Measurements from ENCODE around the gene RHBDF2.

RHBDF2 gene

GRCh38 chr17:76501018-76501826 is at the start of gene RHBDF2:
TSS of gene RHBDF2 (minus strand) at chr17:76501423. CDS start at chr17:76481524, 19,899 bp downstream.
- DNase-seq (ENCODE audit: low read depth in 2 of 2), result peak; percentile 91 to 95

DNA sequence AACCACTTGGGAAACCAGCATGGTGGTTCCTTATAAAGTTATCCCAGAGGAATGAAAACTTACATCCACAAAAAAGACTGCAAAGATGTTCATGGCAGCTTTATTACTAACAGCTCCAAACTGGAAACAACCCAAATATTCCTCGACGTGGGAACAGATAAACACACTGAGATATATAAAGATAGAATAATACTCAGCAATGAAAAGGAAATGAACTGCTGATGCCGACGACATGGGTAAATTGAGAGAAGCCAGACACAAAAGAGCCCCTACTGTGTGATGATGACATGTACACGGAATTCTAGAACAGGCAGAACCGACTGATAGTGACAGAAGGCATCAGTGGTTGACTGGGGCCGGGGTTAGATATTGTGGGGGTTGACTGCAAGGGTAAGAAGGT is 48.3 kb upstream of the RHBDF2 start:
- no peak for DNase-seq (ENCODE audit: low read depth in 2 of 2)

DNA sequence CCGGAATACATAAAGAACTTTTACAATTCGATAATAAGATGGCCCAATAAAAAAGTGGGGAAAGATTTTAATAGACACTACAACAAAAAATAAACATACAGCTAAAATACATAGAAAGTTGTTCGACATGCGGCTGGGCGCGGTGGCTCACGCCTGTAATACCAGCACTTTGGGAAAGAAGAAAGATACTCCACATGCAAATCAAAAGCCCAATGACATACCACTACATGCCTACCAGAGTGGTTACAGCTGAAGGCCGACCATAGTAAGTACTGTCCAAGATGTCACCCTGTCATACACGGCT is 47.9 kb upstream of the RHBDF2 start:
- no peak for DNase-seq (ENCODE audit: low read depth in 2 of 2)

DNA sequence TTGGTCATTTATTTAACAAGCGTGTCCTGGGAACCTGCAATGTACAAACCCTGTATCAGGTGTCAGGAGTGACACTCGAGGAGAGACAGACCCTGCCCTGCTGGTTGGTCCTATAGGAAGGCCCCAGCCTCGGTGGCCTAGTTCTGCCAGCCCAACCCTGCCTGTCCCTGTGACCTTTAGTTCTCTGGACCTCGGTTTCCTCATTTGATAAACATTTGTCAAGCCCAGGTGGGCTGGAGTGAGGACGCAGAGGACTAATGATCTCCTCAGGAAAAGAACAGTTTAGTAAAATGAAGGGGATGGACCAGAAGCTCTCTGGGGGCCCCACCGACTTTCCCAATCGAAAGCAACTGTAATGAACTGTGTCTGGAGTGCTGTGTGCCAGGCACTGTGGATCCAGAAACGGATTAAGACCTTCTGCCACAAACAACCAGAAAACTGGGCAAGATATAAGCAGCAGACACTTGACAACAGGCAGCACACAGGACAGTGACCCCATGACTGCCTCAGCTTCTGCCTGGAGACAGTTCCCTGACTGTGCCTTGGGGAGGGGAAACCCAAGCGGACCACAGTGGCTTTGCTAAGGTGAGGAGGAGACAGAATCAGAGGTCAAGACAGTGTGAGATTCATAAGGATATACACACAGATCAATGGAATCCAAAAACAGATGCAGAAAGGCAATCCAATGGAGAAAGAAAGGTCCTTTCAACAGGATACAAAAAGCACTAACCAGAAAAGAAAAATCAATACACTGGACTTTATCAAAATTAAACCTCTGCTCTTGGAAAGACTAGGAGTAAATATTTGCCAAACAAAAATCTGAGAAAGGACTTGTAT is 47.4 kb upstream of the RHBDF2 start:
- no peak for DNase-seq (ENCODE audit: low read depth in 2 of 2)

- DNase-seq (ENCODE audit: low read depth in 2 of 2), result no peak
These were observed 46.5 kb upstream of the RHBDF2 start for GRCh38 chr17:76547642-76548202.

DNA sequence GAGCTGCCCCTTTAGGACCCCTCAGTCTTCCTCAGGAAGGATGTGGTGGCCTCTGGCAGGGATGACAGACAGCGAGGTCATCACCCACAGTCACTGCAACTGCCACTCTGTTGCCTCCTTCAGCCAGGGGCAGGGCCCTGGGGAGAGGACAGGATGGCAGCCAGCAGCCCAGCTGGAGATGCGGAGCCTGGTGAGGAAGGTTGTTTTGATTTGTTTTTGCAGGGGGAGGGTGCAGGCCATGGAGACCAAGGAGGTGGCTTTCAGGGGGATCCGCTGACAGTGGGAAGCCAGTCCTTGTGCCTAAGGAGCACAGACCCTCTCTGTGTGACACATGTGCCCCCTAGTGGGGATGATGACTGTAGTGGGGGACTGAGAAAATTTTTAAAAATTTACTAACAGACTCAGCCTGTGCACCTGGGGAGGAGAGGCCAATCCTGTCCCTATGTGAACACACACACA is 46.0 kb upstream of the RHBDF2 start:
- no peak for DNase-seq (ENCODE audit: low read depth in 2 of 2)

GRCh38 chr17:76546556-76547182 is 45.4 kb upstream of the RHBDF2 start:
- no peak for DNase-seq (ENCODE audit: low read depth in 2 of 2)

- DNase-seq (ENCODE audit: low read depth in 2 of 2), result no peak
These were observed 44.8 kb upstream of the RHBDF2 start for GRCh38 chr17:76545918-76546555.

DNA sequence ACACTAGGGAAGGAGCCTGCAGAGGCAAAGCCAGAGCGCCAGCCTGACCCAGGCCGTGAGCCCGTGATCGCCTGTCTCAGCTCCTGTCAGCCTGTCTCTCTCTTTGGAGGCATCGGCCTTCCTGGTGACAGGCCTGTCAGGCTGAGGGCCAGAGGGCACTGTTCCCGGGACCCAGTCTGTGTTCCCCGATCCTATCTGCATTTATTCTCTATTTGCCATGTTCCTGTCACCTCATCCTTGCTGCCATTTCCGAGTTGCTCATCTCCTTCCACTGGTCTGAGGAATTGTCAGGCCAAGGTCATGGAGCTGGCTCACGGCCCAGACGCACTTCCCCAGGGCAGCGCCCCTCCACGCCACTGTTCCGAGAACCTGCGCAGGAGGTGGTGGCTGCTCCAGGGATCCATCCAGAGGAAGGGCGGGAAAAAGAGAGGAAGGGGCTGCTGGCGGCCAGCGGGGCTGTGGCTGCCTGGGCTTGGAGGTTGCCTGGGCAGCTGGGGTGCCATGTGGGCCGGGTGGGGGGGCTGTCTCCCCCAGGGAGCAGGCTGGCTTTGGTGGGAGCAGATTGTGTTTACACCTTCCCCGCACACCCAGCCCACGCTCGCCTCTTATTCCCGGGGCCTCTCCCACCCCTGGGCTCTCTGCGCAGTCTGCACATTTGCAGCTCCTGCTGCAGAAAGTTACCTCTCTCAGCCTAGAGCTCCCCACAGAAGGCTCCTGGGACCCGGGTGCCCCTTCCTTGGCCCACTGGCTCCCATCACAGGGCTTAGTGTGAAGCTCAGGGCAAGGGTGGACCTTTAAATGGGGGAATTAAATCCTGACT is 43.5 kb upstream of the RHBDF2 start:
- DNase-seq (ENCODE audit: low read depth in 2 of 2), result no peak

DNA sequence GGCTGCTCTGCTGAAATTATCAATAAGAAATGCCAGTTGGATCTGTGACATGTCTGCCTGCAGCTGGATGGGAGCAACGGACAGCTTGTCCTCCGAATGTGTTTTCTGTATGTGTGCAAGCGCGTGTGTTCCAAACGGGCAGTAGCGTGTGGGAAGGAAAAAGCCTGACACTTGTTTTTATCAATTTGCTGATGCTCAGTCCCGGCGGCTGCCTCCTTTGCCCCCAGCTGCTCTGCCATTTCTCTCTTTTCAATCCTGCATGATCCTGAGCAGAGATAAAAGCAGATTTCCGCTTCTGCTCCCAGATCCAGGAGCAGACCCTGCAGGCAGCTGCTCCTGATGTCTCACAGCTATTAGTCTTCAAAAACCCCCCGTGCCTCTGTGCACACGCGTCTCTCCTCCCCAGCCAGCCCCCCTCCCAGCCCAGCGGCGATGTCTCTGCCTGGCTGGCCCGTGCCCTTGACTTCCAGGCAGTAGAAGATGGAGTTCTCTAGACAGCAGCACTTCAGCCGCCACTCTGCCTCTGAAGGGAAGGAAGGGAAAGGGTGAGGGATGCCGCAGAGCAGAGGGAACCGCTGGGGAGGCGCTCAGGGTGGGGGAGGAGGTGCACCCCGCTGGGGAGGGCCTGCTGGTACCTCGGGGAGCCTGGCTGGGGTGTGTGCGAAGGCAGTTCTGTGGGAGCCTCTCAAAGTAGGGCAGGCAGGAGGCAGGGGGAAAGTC is 42.8 kb upstream of the RHBDF2 start:
- no peak for DNase-seq (ENCODE audit: low read depth in 2 of 2)

DNA sequence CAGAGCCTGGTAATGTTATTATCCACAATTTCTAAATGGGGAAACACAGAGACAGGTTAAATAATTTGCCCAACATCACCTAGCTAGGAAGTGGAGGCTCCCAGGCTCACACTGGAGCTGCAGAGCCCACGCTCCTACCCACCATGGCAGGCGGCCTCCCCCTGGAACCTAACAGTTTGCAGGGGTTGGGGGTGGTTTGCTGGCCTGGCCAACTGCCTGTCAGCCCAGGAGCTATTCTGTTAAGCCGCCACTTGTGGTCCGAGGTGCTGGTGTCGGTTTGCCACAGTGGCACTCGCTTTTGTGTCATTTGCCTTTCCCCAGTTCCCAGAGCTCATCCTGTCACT is 42.2 kb upstream of the RHBDF2 start:
- no peak for DNase-seq (ENCODE audit: low read depth in 2 of 2)

DNA sequence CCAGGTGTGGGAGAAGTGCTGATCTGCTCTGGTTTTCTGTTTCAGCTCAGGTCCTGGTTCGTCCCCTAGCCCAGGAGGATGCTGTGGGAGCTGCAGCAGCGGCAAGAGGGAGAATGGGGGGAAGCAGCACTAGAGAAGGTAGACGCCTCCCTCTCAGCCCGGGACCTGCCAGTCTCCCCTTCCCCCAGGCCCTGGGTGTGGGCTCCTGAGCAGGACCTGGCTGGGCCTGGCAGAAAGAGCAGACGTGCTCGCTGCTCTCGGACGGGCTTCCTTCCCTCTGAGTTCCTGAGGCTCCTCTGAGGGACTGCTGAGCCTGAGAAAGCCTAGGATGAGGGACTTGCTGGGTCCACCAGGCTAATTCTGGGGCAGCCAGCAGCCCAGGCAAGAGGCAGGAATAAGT is 41.8 kb upstream of the RHBDF2 start:
- DNase-seq (ENCODE audit: low read depth in 2 of 2), result no peak

DNA sequence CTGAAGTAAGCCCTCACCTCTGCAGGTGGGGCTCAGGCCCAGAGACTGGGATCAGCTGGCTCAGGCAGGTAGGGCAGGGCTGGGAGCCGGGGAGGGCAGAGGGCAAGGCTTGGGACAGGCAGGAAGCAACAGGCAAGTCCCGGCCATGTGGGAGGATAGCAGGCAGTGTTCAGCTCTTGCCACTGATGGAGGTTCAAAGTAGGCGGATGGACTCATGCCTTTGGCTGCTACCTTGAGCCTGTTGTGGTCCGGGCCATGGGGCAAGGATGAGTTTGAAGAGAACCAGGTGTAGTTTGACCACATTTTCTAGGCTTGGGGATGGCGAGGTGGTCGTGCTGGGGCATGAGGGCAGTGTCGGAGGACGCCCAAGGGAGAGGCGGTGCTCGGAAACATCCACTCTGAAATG is 41.3 kb upstream of the RHBDF2 start:
- no peak for DNase-seq (ENCODE audit: low read depth in 2 of 2)

- no peak for DNase-seq (ENCODE audit: low read depth in 2 of 2)
These were observed 40.7 kb upstream of the RHBDF2 start for GRCh38 chr17:76541739-76542454.

- no peak for DNase-seq (ENCODE audit: low read depth in 2 of 2)
These were observed 39.4 kb upstream of the RHBDF2 start for GRCh38 chr17:76540381-76541300.

GRCh38 chr17:76539631-76540271 is 38.5 kb upstream of the RHBDF2 start, which contains the start of gene PRCD:
TSS of gene PRCD (plus strand) at chr17:76540044. CDS start at chr17:76540142, 98 bp downstream.
- no peak for DNase-seq (ENCODE audit: low read depth in 2 of 2)

DNA sequence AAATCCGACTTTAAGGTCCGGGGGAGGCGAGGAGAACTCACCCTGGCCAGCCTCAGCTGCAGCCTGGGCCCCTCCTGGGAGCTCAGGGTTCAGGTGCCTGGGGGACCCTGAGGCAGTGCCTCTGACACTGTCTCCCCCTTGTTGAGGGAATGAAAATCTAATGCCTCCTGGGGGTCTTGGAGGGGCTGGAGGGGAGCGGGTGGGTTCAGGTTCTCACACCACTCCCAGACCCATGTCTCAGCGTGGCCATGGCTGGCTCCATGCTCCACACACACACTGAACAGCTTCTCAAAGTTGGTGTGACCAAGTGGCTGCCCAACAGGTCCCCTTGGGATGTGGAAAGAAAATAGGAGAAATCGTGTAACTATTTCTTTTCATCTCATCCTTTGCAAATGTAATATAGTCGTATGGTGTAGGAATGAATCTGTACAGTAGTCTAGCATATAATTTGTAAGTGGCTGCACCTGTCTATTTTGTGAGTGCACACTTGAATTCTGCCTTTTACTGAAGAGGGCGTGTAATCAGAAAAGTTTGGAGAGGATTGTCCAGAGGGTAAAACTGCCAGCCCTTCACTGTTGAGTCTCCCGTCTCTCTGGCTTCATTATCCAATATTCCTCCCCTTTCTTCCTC is 37.8 kb upstream of the RHBDF2 start:
- no peak for DNase-seq (ENCODE audit: low read depth in 2 of 2)
